Measurements from ENCODE around the gene NVL. TPM values are rescaled to one million over a fixed set of nuclear protein-coding genes. Genes with fewer than 3 reads are reported as not detected.
"Not testable (repeated sequence)": the region's sequence is repeated elsewhere in the genome, so short reads cannot be mapped to it uniquely, and the experiment has no call there.

NVL gene
- total RNA-seq, 2 experiments from 2014 or later, result 47.7 to 53.6 TPM

- Mint-ChIP-seq H3K27me3 (no peaks in the 10 kb centered on the region), H3K27ac (peak overlapping the region; percentile 66), H3K36me3 (peaks cover 10% of the 10 kb centered on the region), H3K4me1 (peaks cover 49% of the 10 kb centered on the region), H3K9me3 (ENCODE audit: low read depth) (no peaks in the 10 kb centered on the region), H3K4me3 (peak overlapping the region; percentile 98)
- DNase-seq (no peak), ATAC-seq (no peak)
- CTCF ChIA-PET, result interaction anchor here (2.0 kb wide), 1 partner anchor 212 kb away, joined by 15 read pairs; no protein-coding TSS in a partner anchor
Observed at GRCh38 chr1:224328644-224329043, 1.3 kb downstream of the NVL start.

- ATAC-seq, result no peak
- H3K4me3 Mint-ChIP-seq, result no peak overlapping the region
- peaks cover 17% of the 10 kb centered on the region for H3K36me3 Mint-ChIP-seq
- no peak overlapping the region for H3K27ac Mint-ChIP-seq
- CTCF ChIA-PET, result interaction anchor here (0.8 kb wide), 1 partner anchor 210 kb away, joined by 5 read pairs; no protein-coding TSS in a partner anchor
- no peak for DNase-seq
- H3K4me1 Mint-ChIP-seq, result peaks cover 37% of the 10 kb centered on the region
- H3K9me3 Mint-ChIP-seq (ENCODE audit: low read depth), result no peaks in the 10 kb centered on the region
- H3K27me3 Mint-ChIP-seq, result no peaks in the 10 kb centered on the region
Observed at GRCh38 chr1:224325959-224326358, 4.0 kb downstream of the NVL start.

GRCh38 chr1:224321706-224322105, 8.3 kb downstream of the NVL start:
- ATAC-seq, result no peak
- Mint-ChIP-seq H3K27me3 (no peaks in the 10 kb centered on the region), H3K4me1 (peaks cover 10% of the 10 kb centered on the region), H3K36me3 (peaks cover 23% of the 10 kb centered on the region), H3K27ac (peak overlapping the region; percentile 28), H3K4me3 (no peak overlapping the region), H3K9me3 (ENCODE audit: low read depth) (no peaks in the 10 kb centered on the region)
- CTCF ChIA-PET, result no interaction called here
- no peak for DNase-seq

- H3K27ac Mint-ChIP-seq, result no peak overlapping the region
- H3K36me3 Mint-ChIP-seq, result peaks cover 27% of the 10 kb centered on the region
Observed at GRCh38 chr1:224317383-224318045, 12.5 kb downstream of the NVL start.

GRCh38 chr1:224312025-224312424, 17.9 kb downstream of the NVL start:
- Mint-ChIP-seq H3K27ac (no peak overlapping the region), H3K4me3 (no peak overlapping the region)
- CTCF ChIA-PET, result no interaction called here

More at GRCh38 chr1:224317383-224318045, 12.5 kb downstream of the NVL start:
- CTCF ChIA-PET, result no interaction called here
- ATAC-seq, result no peak
- Mint-ChIP-seq H3K9me3 (ENCODE audit: low read depth) (no peaks in the 10 kb centered on the region), H3K4me3 (no peak overlapping the region), H3K4me1 (peaks cover 5% of the 10 kb centered on the region), H3K27me3 (no peaks in the 10 kb centered on the region)
- no peak for DNase-seq

GRCh38 chr1:224311503-224311902, 18.5 kb downstream of the NVL start:
- H3K36me3 Mint-ChIP-seq, result peaks cover 34% of the 10 kb centered on the region
- H3K4me3 Mint-ChIP-seq; DNase-seq; H3K4me1 Mint-ChIP-seq; H3K9me3 Mint-ChIP-seq (ENCODE audit: low read depth); ATAC-seq; H3K27ac Mint-ChIP-seq; H3K27me3 Mint-ChIP-seq; CTCF ChIA-PET: not testable (repeated sequence)

More at GRCh38 chr1:224312025-224312424, 17.9 kb downstream of the NVL start:
- Mint-ChIP-seq H3K27me3 (no peaks in the 10 kb centered on the region), H3K36me3 (peaks cover 36% of the 10 kb centered on the region), H3K4me1 (no peaks in the 10 kb centered on the region), H3K9me3 (ENCODE audit: low read depth) (no peaks in the 10 kb centered on the region)
- ATAC-seq (no peak), DNase-seq (no peak)

GRCh38 chr1:224308064-224308463, 21.9 kb downstream of the NVL start:
- H3K4me3 Mint-ChIP-seq, result no peak overlapping the region
- peaks cover 33% of the 10 kb centered on the region for H3K36me3 Mint-ChIP-seq
- H3K27me3 Mint-ChIP-seq, result no peaks in the 10 kb centered on the region
- ATAC-seq (no peak), DNase-seq (no peak)
- H3K27ac Mint-ChIP-seq, result no peak overlapping the region
- no peaks in the 10 kb centered on the region for H3K4me1 Mint-ChIP-seq
- no peaks in the 10 kb centered on the region for H3K9me3 Mint-ChIP-seq (ENCODE audit: low read depth)
- CTCF ChIA-PET, result interaction anchor here (0.6 kb wide), 1 partner anchor 173 kb away, joined by 3 read pairs; no protein-coding TSS in a partner anchor

- CTCF ChIA-PET, result interaction anchor here (1.5 kb wide), 1 partner anchor 152 kb away, joined by 4 read pairs; no protein-coding TSS in a partner anchor
- Mint-ChIP-seq H3K27me3 (no peaks in the 10 kb centered on the region), H3K9me3 (ENCODE audit: low read depth) (no peaks in the 10 kb centered on the region), H3K4me1 (no peaks in the 10 kb centered on the region), H3K27ac (no peak overlapping the region), H3K36me3 (peaks cover 34% of the 10 kb centered on the region), H3K4me3 (no peak overlapping the region)
- DNase-seq (no peak), ATAC-seq (no peak)
Observed at GRCh38 chr1:224304767-224305166, 25.2 kb downstream of the NVL start.

- peaks cover 40% of the 10 kb centered on the region for H3K36me3 Mint-ChIP-seq
- H3K9me3 Mint-ChIP-seq (ENCODE audit: low read depth), result no peaks in the 10 kb centered on the region
- ATAC-seq, result no peak
- no peak overlapping the region for H3K27ac Mint-ChIP-seq
- CTCF ChIA-PET, result no interaction called here
- no peaks in the 10 kb centered on the region for H3K4me1 Mint-ChIP-seq
- H3K4me3 Mint-ChIP-seq, result no peak overlapping the region
- no peaks in the 10 kb centered on the region for H3K27me3 Mint-ChIP-seq
- no peak for DNase-seq
Observed at GRCh38 chr1:224302947-224303346, 27.0 kb downstream of the NVL start.

- no peaks in the 10 kb centered on the region for H3K27me3 Mint-ChIP-seq
- no peaks in the 10 kb centered on the region for H3K4me1 Mint-ChIP-seq
- no peak overlapping the region for H3K4me3 Mint-ChIP-seq
- H3K36me3 Mint-ChIP-seq, result peaks cover 39% of the 10 kb centered on the region
- no peak overlapping the region for H3K27ac Mint-ChIP-seq
- ATAC-seq (no peak), DNase-seq (no peak)
- CTCF ChIA-PET, result no interaction called here
- H3K9me3 Mint-ChIP-seq (ENCODE audit: low read depth), result no peaks in the 10 kb centered on the region
Observed at GRCh38 chr1:224301391-224301790, 28.6 kb downstream of the NVL start.

- H3K4me3 Mint-ChIP-seq, result no peak overlapping the region
- ATAC-seq, result no peak
Observed at GRCh38 chr1:224300346-224300745, 29.6 kb downstream of the NVL start.

GRCh38 chr1:224298346-224299330, 31.3 kb downstream of the NVL start:
- peaks cover 47% of the 10 kb centered on the region for H3K36me3 Mint-ChIP-seq

More at GRCh38 chr1:224300346-224300745, 29.6 kb downstream of the NVL start:
- no peak for DNase-seq
- Mint-ChIP-seq H3K36me3 (peaks cover 40% of the 10 kb centered on the region), H3K27ac (no peak overlapping the region), H3K4me1 (no peaks in the 10 kb centered on the region), H3K9me3 (ENCODE audit: low read depth) (no peaks in the 10 kb centered on the region), H3K27me3 (no peaks in the 10 kb centered on the region)
- CTCF ChIA-PET, result interaction anchor here (0.6 kb wide), 1 partner anchor 607 kb away, joined by 3 read pairs; no protein-coding TSS in a partner anchor

GRCh38 chr1:224294775-224295174, 35.2 kb downstream of the NVL start:
- no peak overlapping the region for H3K4me3 Mint-ChIP-seq
- H3K4me1 Mint-ChIP-seq, result no peaks in the 10 kb centered on the region
- CTCF ChIA-PET, result interaction anchor here (1.0 kb wide), 1 partner anchor 142 kb away, joined by 3 read pairs; no protein-coding TSS in a partner anchor
- DNase-seq (no peak), ATAC-seq (no peak)
- no peaks in the 10 kb centered on the region for H3K27me3 Mint-ChIP-seq
- H3K9me3 Mint-ChIP-seq (ENCODE audit: low read depth), result no peaks in the 10 kb centered on the region
- no peak overlapping the region for H3K27ac Mint-ChIP-seq
- H3K36me3 Mint-ChIP-seq, result peaks cover 52% of the 10 kb centered on the region

More at GRCh38 chr1:224298346-224299330, 31.3 kb downstream of the NVL start:
- H3K27me3 Mint-ChIP-seq, result no peaks in the 10 kb centered on the region
- no peak for DNase-seq
- H3K4me3 Mint-ChIP-seq, result no peak overlapping the region
- CTCF ChIA-PET, result no interaction called here
- H3K9me3 Mint-ChIP-seq (ENCODE audit: low read depth), result no peaks in the 10 kb centered on the region
- H3K27ac Mint-ChIP-seq, result no peak overlapping the region
- H3K4me1 Mint-ChIP-seq, result no peaks in the 10 kb centered on the region
- ATAC-seq, result no peak

All from activated CD8-positive, alpha-beta memory T cell treated with anti-CD3 and anti-CD28 coated beads, Interleukin-2, amount 10 ng/mL, durations not matched to agents 7 days and 5 days (primary cell).